GM19240 (cell line): Measurements from ENCODE around the gene FAM120B.
"Not testable (repeated sequence)": the region's sequence is repeated elsewhere in the genome, so short reads cannot be mapped to it uniquely, and the experiment has no call there.

Experiments used
- DNase-seq: peaks from one replicate; pipeline ENCODE4 v3.0.0; 2011; ENCODE audit warnings: low spot score; ENCODE audit not compliant: insufficient read length

The FAM120B gene

GRCh38 chr6:170306324-170307079 lies at the start of gene FAM120B:
Gene FAM120B, plus strand, starts transcription at chr6:170306758. Its CDS starts 10,633 bp downstream, at chr6:170317391.
- DNase-seq, result peak; percentile 91

GRCh38 chr6:170257376-170257775 lies 49.2 kb upstream of the FAM120B start:
- no peak for DNase-seq

GRCh38 chr6:170258407-170258806 lies 48.2 kb upstream of the FAM120B start:
- DNase-seq, result no peak

GRCh38 chr6:170259278-170259677 lies 47.3 kb upstream of the FAM120B start:
- DNase-seq, result no peak

GRCh38 chr6:170260686-170261085 lies 45.9 kb upstream of the FAM120B start:
- DNase-seq, result no peak

- no peak for DNase-seq
These were observed 44.7 kb upstream of the FAM120B start for GRCh38 chr6:170261643-170262488.

GRCh38 chr6:170262489-170263088 lies 44.0 kb upstream of the FAM120B start:
- DNase-seq, result no peak

GRCh38 chr6:170263410-170263809 lies 43.1 kb upstream of the FAM120B start:
- DNase-seq, result no peak

- DNase-seq, result no peak
These were observed 42.5 kb upstream of the FAM120B start for GRCh38 chr6:170264086-170264485.

GRCh38 chr6:170264644-170265043 lies 41.9 kb upstream of the FAM120B start:
- DNase-seq, result not testable (repeated sequence)

- no peak for DNase-seq
These were observed 40.9 kb upstream of the FAM120B start for GRCh38 chr6:170265655-170266054.

- no peak for DNase-seq
These were observed 40.3 kb upstream of the FAM120B start for GRCh38 chr6:170266061-170266825.

- DNase-seq, result no peak
These were observed 38.9 kb upstream of the FAM120B start for GRCh38 chr6:170267688-170268087.

- no peak for DNase-seq
These were observed 38.1 kb upstream of the FAM120B start for GRCh38 chr6:170268216-170269129.

GRCh38 chr6:170269151-170269845 lies 37.3 kb upstream of the FAM120B start:
- no peak for DNase-seq

- no peak for DNase-seq
These were observed 36.6 kb upstream of the FAM120B start for GRCh38 chr6:170269846-170270541.

- no peak for DNase-seq
These were observed 35.5 kb upstream of the FAM120B start for GRCh38 chr6:170270984-170271593.

GRCh38 chr6:170271771-170272314 lies 34.7 kb upstream of the FAM120B start:
- peak; percentile 66 for DNase-seq
